ENCODE results near the gene ABCA6. TPM values are rescaled to one million over a fixed set of nuclear protein-coding genes. Genes with fewer than 3 reads are reported as not detected.
"Not testable (repeated sequence)": the region's sequence is repeated elsewhere in the genome, so short reads cannot be mapped to it uniquely, and the experiment has no call there.

The ABCA6 gene
- total RNA-seq, 1 donor from 2014 or later = 32.0 TPM

DNA sequence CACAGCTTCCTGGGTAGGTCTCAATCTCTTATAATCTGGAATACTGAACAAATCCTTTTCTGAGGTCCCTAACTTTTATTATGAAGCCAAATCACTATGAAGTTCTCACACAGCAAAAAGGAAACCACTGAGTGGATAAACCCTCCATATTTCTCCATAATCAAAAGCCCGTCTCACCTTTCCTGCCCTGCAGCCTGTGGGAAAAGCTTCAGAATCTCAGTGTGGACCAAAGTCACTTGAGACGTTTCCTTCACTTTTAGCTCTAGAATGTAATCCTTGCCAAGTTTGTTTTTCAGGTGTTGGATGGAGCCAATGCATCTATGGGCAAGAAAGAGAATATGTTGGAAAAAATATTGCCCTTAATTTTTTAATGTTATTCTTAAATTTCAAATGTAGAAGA lies 59.0 kb downstream of the ABCA6 start:
- Histone ChIP-seq H3K9me3 (no peaks in the 10 kb centered on the region), H3K4me1 (no peaks in the 10 kb centered on the region), H3K27ac (no peak overlapping the region), H3K27me3 (ENCODE audit: low read depth) (no peaks in the 10 kb centered on the region), H3K4me3 (no peak overlapping the region), H3K36me3 (peaks cover 20% of the 10 kb centered on the region)
- intact Hi-C loops (cut with DNase I) = no loop called here
- TF ChIP-seq, protein P1, sequence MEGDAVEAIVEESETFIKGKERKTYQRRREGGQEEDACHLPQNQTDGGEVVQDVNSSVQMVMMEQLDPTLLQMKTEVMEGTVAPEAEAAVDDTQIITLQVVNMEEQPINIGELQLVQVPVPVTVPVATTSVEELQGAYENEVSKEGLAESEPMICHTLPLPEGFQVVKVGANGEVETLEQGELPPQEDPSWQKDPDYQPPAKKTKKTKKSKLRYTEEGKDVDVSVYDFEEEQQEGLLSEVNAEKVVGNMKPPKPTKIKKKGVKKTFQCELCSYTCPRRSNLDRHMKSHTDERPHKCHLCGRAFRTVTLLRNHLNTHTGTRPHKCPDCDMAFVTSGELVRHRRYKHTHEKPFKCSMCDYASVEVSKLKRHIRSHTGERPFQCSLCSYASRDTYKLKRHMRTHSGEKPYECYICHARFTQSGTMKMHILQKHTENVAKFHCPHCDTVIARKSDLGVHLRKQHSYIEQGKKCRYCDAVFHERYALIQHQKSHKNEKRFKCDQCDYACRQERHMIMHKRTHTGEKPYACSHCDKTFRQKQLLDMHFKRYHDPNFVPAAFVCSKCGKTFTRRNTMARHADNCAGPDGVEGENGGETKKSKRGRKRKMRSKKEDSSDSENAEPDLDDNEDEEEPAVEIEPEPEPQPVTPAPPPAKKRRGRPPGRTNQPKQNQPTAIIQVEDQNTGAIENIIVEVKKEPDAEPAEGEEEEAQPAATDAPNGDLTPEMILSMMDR (IDR thresholded peaks at IDR 0.05) = no peak
- DNase-seq = no peak
- no peak for ATAC-seq

DNA sequence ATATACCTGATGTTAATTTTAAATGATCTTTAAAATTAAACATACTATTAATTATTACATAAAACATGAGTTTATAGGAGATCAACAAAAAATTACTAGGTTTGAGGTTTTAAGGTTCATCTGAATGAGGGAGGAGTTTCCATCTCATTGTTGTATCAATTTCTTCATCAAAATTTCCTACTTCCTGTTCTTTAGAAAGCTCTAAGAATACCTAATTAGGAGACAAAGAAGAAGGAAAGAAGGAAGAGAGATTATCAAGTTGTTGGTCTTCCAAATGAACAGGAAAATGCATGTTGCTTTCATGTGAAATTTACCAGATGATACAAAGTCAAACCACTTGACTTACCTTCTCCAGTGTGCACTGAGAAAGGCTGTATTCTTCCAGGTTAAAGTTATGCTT lies 62.8 kb downstream of the ABCA6 start:
- intact Hi-C loops (cut with DNase I) = no loop called here

DNA sequence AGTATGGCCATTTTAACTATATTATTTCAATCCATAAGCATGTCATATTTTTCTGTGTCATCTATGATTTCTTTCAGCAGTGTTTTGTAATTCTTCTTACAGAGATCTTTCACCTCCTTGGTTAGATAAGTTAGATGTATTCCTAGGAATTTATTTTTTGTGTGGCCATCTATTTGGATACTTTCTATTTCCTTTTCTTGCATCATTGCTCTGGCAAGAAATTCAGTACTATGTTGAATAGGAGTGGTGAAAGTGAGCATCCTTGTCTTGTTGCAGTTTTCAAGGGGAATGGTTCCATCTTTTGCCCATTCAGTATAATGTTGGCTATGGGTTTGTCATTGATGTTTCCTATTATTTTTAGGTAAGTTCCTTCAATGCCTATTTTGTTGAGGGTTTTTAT lies 65.9 kb downstream of the ABCA6 start:
- H3K27ac ChIP-seq = no peak overlapping the region
- DNase-seq (no peak), ATAC-seq (no peak)
- H3K4me3 ChIP-seq = no peak overlapping the region
- intact Hi-C loops (cut with DNase I) = no loop called here
- H3K9me3 ChIP-seq = peaks cover 5% of the 10 kb centered on the region
- no peaks in the 10 kb centered on the region for H3K4me1 ChIP-seq
- H3K27me3 ChIP-seq (ENCODE audit: low read depth) = no peaks in the 10 kb centered on the region
- TF ChIP-seq, protein P1 (IDR thresholded peaks at IDR 0.05) = no peak
- peaks cover 7% of the 10 kb centered on the region for H3K36me3 ChIP-seq

More for the DNA sequence above, 62.8 kb downstream of the ABCA6 start:
- no peak for ATAC-seq
- Histone ChIP-seq H3K4me1 (no peaks in the 10 kb centered on the region), H3K27me3 (ENCODE audit: low read depth) (no peaks in the 10 kb centered on the region), H3K36me3 (peaks cover 20% of the 10 kb centered on the region), H3K9me3 (peaks cover 5% of the 10 kb centered on the region), H3K4me3 (no peak overlapping the region), H3K27ac (no peak overlapping the region)
- TF ChIP-seq, protein P1 (IDR thresholded peaks at IDR 0.05) = no peak
- no peak for DNase-seq

DNA sequence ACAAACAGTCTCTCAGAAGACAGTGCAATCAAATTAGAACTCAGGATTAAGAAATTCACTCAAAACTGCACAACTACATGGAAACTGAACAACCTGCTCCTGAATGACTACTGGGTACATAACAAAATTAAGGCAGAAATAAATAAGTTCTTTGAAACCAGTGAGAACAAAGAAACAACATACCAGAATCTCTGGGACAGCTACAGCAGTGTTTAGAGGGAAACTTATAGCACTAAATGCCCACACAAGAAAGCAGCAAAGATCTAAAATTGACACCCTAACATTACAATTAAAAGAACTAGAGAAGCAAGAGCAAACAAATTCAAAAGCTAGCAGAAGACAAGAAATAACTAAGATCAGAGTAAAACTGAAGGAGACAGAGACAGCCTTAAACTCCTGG lies 68.3 kb downstream of the ABCA6 start:
- H3K27ac ChIP-seq; H3K36me3 ChIP-seq; H3K9me3 ChIP-seq; DNase-seq; intact Hi-C loops (cut with DNase I); H3K27me3 ChIP-seq (ENCODE audit: low read depth); ATAC-seq; H3K4me1 ChIP-seq; H3K4me3 ChIP-seq: not testable (repeated sequence)

DNA sequence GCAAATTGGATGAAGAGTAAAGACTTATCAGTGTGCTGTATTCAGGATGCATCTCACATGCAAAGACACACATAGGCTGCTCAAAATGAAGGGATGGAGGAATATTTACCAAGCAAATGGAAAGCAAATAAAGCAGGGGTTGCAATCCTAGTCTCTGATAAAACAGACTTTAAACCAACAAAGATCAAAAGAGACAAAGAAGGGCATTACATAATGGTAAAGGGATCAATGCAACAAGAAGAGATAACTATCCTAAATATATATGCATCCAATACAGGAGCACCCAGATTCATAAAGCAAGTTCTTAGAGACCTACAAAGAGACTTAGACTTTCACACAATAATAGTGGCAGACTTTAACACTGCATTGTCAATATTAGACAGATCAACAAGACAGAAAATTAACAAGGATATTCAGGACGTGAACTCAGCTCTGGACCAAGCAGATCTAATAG lies 68.9 kb downstream of the ABCA6 start:
- H3K4me3 ChIP-seq; H3K27me3 ChIP-seq (ENCODE audit: low read depth); H3K27ac ChIP-seq; intact Hi-C loops (cut with DNase I); DNase-seq; H3K9me3 ChIP-seq; H3K36me3 ChIP-seq; H3K4me1 ChIP-seq; ATAC-seq: not testable (repeated sequence)

DNA sequence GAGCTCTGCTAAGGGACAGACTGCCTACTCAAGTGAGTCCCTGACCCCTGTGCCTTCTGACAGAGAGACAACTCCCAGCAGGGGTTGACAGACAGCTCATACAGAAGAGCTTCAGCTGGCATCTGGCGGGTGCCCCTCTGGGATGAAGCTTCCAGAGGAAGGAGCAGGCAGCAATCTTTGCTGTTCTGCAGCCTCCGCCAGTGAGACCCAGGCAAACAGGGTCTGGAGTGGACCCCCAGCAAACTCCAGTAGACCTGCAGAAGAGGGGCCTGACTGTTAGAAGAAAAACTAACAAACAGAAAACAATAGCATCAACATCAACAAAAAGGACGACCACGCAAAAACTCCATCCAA lies 70.5 kb downstream of the ABCA6 start:
- DNase-seq; H3K4me1 ChIP-seq; intact Hi-C loops (cut with DNase I); H3K27me3 ChIP-seq (ENCODE audit: low read depth); ATAC-seq; H3K4me3 ChIP-seq; H3K27ac ChIP-seq; H3K9me3 ChIP-seq; H3K36me3 ChIP-seq: not testable (repeated sequence)

DNA sequence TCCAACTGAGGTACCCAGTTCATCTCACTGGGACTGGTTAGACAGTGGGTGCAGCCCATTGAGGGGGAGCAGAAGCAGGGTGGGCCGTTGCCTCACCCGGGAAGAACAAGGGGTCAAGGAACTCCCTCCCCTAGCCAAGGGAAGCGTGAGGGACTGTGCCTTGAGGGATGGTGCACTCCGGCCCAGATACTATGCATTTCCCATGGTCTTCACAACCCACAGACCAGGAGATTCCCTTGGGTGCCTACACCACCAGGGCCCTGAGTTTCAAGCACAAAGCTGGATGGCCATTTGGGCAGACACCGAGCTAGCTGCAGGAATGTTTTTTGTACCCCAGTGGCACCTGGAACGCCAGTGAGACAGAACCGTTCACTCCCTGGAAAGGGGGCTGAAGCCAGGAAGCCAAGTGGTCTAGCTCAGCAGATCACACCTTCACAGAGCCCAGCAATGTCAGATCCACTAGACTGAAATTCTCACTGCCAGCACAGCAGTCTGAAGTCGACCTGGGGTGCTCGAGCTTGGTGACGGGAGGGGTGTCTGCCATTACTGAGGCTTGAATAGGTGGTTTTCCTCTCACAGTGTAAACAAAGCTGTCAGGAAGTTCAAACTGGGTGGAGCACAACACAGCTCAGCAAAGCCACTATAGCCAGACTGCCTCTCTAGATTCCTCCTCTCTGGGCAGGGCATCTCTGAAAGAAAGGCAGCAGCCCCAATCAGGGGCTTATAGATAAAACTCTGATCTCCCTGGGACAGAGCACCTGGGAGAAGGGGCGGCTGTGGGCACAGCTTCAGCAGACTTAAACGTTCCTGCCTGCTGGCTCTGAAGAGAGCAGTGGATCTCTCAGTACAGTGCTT lies 71.1 kb downstream of the ABCA6 start:
- DNase-seq; H3K27me3 ChIP-seq (ENCODE audit: low read depth); H3K27ac ChIP-seq; H3K9me3 ChIP-seq; H3K36me3 ChIP-seq; intact Hi-C loops (cut with DNase I); H3K4me3 ChIP-seq; H3K4me1 ChIP-seq; ATAC-seq: not testable (repeated sequence)
